HG03025 (cell line): Measurements from ENCODE around the gene MPRIP.

ENCODE experiments used
- ATAC-seq: cut with Tn5 transposase; IDR thresholded peaks from one replicate; pipeline ENCODE4 v1.9.1; 2021; ENCODE audit warnings: mild to moderate bottlenecking, moderate library complexity; ENCODE audit not compliant: unreplicated experiment, low FRiP score

Gene MPRIP

DNA sequence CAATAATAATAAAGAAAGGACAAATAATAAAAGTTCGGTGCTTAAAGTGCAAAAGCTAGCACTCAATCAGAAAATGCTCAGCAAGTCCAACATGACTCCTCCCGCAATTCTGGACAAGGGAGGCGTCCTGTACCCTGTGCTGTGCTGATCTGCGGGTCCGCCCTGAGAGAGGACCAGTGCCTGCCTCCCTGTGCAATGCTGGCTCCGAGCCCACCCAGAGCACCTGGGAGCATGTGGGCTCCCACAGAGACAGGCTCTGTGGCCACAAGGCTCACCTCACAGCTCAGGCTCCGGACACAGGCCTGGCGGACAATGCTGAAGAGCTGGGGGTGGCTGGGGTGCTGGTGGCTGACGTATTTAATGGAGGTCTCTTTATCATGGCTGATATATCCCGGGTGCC, 183.6 kb downstream of the MPRIP start:
- no peak for ATAC-seq

GRCh38 chr17:17226451-17227265, 184.4 kb downstream of the MPRIP start:
- no peak for ATAC-seq

GRCh38 chr17:17227608-17228520, 185.6 kb downstream of the MPRIP start:
- no peak for ATAC-seq

- ATAC-seq, result no peak
Observed at GRCh38 chr17:17228521-17229279, 186.4 kb downstream of the MPRIP start.

DNA sequence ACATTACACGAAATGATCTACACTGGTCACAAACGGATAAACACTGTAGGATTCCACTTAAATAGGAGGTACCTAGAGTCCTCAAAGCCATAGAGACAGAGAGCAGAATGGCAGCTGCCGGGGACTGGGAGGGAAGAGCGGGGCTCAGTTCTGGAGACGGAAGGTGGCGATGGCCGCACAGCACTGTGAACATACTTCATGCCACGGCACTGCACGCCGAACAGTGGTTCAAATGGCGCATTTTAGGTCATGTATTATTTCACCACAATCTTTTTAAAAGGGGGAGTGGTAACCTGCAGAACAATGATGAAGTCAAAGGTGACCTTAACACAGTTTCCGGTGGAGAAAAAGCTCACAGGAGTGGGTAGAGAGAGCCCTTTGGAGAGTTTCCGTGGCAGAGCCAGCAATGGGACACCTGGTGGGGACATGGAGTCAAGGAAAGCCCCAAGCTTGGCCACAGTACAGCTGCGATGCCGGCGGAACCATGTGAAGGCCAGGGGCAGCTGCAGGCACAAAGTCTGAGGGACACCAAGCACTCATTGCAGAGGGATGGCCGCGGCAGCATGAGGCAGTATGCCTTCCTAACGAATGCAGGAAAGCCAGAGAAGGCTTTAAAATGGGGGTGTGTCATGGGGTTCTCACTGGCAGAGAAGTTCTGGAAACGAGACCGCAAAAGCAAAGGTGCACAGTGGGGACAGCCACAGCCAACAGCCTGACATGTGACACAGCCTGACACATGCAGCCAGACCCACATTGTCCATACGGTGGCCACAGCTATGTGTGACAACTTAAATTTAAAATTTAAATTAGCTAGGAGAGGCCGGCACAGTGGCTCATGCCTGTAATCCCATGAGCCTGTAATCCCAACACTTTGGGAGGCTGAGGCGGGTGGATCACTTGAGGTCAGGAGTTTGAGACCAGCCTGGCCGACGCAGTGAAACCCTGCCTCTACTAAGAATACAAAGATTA, 187.4 kb downstream of the MPRIP start:
- no peak for ATAC-seq

DNA sequence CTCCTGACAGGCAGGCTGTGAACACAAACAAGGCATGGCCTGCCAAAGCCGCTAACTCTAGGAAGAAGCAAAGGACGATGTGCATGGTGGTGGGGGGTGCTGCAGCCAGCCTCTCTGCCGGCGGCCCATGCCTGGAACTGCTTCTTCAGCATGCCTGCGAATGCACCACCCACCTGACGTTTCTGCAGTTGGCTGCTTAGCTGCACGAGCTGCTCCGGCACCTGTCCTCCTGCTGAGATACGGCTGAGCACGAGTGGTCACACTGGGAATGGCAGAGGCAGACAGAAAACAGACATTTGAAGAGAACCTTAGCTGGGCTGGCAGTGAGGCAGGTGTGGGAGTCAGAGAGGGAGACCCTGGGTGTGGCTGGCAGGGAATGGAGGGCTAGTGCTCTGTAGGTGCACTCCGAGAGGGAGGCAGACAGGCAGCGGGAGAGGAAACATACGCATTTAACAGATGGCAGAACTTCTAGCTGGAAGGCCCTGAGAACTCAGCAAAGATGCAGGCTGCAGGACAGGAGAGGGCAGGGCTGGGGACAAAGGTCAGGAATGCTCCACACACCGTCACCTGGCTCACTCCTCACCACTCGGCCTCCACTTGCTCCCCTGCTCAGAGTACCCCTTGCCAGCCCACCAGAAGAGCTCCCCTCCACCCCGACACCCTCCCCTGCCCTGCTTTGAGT, 189.5 kb downstream of the MPRIP start:
- ATAC-seq, result no peak

DNA sequence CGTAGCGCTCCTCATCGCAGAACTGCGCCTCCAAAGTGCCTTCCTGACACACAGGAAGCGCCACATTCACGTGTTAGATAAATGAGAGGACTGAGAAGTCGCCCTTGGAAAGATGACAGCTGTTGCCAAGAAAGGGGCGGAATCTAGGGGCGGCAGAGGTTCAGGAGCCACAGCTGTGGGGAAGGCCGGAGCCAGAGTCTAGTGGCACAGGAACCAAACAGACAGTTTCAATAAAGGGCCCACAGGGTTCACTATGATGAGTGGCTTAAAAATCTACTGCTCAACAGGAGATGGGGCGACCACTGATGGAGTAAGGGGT, 190.0 kb downstream of the MPRIP start:
- no peak for ATAC-seq

GRCh38 chr17:17235212-17236174, 193.2 kb downstream of the MPRIP start:
- no peak for ATAC-seq

GRCh38 chr17:17236295-17237025, 194.2 kb downstream of the MPRIP start:
- ATAC-seq, result peak; percentile 19

DNA sequence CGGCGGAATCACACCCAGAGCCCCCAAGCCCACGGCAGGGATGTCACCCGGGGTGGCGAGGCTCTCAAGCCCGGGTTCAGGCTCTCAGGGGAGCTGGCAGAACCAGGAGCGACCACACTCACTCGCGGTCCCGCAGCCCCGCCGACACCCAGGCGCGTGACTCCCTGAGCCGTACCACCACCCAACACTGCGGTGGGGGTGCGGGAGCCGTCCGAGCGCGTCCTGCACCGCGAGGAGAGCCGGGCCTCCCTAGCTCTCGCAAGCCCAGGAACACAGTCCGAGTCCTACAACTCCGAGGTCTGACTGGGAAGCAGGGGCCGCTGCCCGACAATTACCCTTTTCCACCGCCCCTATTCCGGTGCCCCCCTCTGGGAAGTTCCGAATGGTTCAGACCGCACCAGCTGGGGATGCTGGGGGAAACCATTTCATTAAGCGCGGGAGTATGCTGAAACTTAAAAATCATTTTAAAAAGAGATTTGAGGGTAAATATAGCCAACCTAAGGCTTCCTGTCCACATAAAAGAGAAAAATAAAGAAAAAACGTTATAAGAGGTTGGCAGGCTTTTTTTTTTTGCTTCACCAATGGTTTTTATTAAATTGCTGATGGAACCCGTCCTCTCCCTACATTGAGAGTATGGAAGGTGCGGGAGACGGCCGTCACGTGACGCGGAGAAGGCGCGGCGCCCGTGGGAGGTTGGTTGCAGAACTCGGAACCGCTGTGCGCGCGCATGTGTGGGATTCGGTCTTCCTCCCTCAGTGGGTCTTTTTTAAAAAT, 195.0 kb downstream of the MPRIP start, which contains the start of gene FLCN:
TSS of gene FLCN (minus strand) at position 143 of the 774 bp plus-strand sequence. CDS start 9,031 bp downstream, outside the sequence.
- peak; percentile 76 for ATAC-seq

DNA sequence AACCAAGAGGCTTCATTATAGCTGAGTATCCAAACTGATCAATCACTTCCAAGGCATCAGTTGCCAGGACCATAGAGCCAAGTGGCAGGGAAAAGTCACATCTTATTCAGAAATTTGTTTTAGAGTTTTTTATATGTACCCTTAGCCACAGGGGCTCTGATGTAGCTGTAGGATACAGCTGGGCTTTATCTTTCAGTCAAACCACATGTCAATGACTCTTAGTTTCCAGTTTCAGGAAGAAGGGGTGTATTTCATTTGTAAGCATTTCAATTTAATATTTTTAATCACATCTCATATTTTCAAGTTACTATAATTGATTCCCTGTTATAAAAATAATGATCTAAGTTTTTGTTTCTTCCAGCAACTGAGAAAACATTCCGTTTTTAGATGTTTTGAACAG, 197.6 kb downstream of the MPRIP start:
- ATAC-seq, result no peak

DNA sequence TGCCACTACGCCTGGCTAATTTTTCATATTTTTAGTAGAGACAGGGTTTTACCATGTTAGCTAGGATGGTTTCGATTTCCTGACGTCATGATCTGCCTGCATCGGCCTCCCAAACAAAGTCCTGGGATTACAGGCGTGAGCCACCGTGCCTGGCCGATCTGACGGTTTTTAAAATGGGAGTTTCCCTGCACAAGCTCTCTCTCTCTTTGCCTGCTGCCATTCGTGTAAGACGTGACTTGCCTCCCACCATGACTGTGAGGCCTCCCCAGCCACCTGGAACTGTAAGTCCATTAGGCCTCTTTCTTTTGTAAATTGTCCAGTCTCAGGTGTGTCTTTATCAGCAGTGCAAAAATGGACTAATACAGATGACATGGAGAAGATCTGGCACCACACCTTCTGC, 199.4 kb downstream of the MPRIP start:
- ATAC-seq, result no peak

DNA sequence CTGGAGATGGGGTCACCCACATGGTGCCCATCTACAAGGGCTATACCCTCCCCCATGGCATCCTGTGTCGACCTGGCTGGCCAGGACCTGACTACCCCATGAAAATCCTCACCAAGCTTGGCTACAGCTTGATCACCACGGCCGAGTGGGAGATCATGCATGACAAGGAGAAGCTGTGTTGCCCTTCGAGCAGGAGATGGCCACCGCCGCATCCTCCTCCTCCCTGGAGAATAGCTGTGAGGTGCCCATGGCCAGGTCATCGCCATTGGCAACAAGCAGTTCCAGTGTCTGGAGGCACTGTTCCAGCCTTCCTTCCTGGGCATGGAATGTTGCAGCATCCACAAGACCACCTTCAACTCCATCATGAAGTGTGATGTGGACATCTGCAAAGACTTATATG, 200.0 kb downstream of the MPRIP start:
- ATAC-seq, result no peak
